GM21367 (cell line): Measurements from ENCODE around the gene IQGAP2.

Experiments
- ATAC-seq: cut with Tn5 transposase; IDR thresholded peaks from one replicate; pipeline ENCODE4 v1.9.1; 2021; ENCODE audit not compliant: unreplicated experiment

Gene IQGAP2

DNA sequence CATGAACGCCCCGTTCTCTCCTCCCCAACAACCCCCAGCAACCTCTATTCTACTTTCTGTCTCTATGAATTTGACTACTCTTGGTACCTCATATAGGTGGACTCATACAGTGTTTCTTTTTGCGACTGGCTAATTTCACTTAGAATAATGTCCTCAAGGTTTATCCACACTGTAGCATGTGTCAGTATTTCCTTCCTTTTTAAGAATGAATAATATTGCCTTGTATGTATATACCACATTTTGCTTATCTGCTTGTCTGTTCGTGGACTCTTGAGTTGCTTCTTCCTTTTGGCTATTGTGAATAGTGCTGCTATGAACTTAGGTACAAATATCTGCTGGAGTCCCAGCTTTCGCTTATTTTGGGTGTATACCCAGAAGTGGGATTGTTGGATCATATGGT is 42.7 kb downstream of the IQGAP2 start:
- ATAC-seq, result no peak

DNA sequence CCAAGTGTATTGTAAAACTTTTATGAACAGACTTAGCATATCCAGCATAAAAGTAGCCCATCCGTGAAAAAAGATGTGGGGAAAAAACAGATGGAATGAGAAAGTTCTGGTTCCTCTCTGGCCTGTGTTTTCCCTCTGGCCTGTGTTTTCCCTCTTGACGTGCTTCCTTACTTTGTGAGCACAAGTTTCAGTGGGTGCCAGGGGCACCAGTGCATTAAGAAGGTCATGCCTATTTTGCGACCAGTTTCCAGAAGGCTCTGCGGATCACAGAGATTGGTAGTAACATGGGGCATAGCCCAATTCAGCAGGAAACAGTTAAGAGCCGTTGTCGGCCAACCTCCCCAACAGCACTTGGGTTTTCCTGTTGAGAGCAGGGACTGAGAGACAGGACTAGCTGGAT is 43.7 kb downstream of the IQGAP2 start:
- no peak for ATAC-seq

- no peak for ATAC-seq
Observed at GRCh38 chr5:76449606-76450005, 46.5 kb downstream of the IQGAP2 start.

GRCh38 chr5:76450054-76450453 is 47.0 kb downstream of the IQGAP2 start:
- no peak for ATAC-seq

DNA sequence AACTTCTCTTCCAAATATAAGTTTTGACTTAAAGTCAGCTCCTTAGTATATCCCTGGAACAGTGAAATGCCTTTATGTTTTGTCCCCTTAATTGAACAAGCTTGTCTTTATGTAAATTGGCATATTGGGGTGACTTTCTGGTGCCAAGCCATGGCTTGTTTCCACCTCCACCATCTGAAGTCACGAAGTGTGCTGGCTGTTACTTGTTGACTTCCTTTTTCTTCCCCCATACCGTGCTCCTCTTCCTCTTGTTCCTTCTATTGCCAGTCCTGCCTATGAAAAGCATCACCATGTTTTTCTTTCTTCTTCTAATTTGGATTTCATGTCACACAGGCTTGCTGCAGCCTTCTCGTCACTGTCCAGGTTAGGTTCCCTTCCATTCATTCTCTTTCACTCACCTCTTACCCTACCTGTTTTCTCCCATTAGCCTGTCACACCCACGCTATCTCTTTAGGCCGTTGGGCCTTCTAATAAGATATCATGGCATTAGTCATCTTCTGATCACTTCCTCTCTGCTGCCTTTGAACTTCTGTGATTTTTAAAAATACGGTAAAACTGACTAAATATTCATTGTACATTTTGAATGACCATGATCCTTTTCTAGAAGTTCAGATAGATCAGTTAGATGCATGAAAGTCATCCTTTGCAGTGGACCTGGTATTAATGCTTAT is 48.1 kb downstream of the IQGAP2 start:
- ATAC-seq, result no peak

DNA sequence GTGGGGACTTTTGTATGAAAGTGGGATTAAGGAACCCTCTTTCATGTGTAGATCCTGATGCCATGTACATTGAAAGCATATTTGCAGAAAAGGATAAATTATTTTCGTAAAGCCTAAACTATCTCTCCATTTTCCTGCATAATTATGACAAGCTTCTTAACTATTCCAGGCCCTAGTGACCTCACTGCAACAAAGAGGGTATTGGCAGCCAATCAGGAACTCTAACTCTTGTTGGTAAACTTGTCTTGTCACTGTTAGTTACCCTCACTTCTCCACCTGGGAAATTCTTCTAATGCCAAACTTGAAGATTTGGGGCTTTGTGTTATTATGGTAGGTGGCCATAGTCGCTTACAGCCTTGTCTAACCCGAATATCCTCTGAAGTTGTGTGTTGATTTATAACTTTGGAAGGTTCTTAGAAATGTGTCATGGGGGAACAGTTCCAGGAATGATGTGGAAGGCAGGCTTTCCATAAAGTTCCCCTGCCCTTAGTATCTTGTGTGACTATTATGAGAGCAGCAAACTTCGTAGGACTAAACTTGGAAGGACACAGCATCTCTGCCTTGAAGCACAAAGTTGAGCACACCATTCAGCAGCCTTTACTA is 52.5 kb downstream of the IQGAP2 start:
- ATAC-seq, result no peak

- no peak for ATAC-seq
Observed at GRCh38 chr5:76456258-76456657, 53.2 kb downstream of the IQGAP2 start.

DNA sequence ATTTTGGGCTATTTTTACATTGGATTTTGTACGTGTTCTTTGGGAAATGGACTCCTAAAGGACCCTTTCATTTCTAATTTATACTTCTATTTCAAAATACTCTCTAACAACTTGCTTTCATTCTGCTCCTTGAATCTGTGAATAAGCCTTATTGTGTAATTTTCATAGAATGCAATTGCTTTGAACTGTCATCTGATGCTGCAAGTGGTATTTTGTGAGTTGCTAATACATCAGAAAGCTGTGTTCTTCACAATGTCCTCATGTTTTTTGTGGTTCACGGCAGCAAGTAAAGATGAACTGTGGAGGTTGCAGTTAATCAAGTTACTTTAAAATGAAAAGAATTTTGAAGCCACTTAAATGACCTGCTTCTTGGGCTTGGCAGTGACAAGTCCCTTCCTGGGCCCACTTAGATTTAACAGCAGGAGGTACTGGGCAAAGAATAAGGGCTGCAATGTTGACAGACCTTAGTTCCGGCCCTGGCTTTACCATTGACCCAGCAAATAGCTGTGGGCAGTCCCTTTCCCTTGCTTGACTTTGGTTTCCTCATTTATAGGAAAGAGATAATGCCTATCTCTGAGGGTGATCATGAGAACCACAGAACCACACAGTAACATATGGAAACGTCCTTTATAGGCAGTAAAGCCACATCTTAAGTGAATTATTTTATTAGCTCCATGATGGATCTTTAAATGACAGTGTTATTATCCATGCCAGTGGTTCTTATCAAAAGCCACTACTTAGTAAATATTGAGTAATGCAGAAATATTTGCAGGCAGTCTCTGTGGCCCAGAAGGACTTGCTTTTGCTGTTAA is 54.8 kb downstream of the IQGAP2 start:
- no peak for ATAC-seq

GRCh38 chr5:76458486-76458830 is 55.4 kb downstream of the IQGAP2 start:
- ATAC-seq, result no peak

- no peak for ATAC-seq
Observed at GRCh38 chr5:76460104-76460503, 57.0 kb downstream of the IQGAP2 start.

- ATAC-seq, result no peak
Observed at GRCh38 chr5:76462097-76462667, 59.1 kb downstream of the IQGAP2 start.

GRCh38 chr5:76467216-76467615 is 64.1 kb downstream of the IQGAP2 start:
- no peak for ATAC-seq

DNA sequence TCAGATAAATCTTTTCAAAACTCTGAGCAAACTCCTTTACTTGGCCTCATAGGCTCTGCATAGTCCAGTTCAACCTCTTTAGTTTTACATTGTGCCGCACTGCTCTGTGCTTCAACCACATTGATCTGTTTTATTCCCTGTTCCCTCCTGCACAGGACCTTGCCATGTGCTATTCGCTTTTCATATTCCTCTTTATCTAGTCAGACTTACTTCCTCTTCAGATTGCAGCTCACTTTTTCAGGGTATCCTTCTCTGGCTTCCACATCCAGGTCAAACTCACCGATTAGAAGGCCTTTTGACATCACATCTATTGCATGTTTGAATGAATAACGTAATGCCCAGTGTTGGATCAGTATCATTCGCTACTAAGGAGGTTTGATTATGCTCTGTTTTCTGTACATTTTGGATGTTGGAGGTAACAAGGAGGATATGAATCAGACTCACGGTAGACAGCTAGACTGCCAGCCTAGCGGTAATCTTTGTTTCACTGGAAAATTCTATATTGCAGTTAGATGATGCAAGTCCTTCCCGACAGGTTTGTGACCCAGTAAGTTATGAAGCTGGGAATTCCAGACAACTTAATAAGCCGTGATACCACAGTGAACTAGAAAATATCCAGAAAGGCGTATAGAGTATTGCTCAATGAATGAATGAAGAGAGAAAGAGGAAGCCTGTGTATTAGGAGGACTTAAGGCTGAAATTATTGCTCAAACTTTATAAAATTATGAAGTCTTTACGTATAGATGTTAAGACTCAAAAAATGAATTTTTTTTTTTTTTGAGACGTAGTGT is 65.7 kb downstream of the IQGAP2 start:
- ATAC-seq, result no peak

- ATAC-seq, result no peak
Observed at GRCh38 chr5:76469656-76470290, 66.7 kb downstream of the IQGAP2 start.

- ATAC-seq, result no peak
Observed at GRCh38 chr5:76470976-76471375, 67.9 kb downstream of the IQGAP2 start.

- ATAC-seq, result no peak
Observed at GRCh38 chr5:76471406-76471805, 68.3 kb downstream of the IQGAP2 start.

DNA sequence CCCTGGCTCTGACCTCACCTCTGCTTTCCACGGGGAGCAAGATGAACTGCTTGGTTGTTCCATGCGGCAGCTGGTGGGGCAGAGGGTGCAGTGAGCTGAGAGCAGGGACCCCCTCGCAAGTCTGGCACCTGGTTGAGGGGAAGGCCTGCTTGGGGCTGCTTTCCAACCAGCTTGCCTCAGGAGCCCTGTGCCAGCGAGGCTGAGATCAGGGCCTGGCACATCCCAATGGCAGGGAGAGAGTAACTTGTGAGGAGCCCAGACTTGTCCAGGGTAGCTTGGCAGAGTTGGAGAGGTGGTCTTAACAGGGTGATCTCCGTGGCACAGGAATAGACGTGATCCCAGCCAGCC is 68.9 kb downstream of the IQGAP2 start:
- no peak for ATAC-seq

GRCh38 chr5:76472335-76473008 is 69.4 kb downstream of the IQGAP2 start:
- no peak for ATAC-seq

GRCh38 chr5:76473009-76473336 is 69.9 kb downstream of the IQGAP2 start:
- ATAC-seq, result no peak

- ATAC-seq, result no peak
Observed at GRCh38 chr5:76473661-76474060, 70.6 kb downstream of the IQGAP2 start.
